HG02642 (cell line): ENCODE data around the gene EEPD1.

Experiments
- ATAC-seq: cut with Tn5 transposase; IDR thresholded peaks from one replicate; pipeline ENCODE4 v1.9.1; 2021; ENCODE audit warnings: mild to moderate bottlenecking; ENCODE audit not compliant: unreplicated experiment, poor library complexity

The EEPD1 gene

GRCh38 chr7:36188266-36188665 lies 35.2 kb downstream of the EEPD1 start:
- no peak for ATAC-seq

GRCh38 chr7:36188906-36189305 lies 35.9 kb downstream of the EEPD1 start:
- no peak for ATAC-seq

DNA sequence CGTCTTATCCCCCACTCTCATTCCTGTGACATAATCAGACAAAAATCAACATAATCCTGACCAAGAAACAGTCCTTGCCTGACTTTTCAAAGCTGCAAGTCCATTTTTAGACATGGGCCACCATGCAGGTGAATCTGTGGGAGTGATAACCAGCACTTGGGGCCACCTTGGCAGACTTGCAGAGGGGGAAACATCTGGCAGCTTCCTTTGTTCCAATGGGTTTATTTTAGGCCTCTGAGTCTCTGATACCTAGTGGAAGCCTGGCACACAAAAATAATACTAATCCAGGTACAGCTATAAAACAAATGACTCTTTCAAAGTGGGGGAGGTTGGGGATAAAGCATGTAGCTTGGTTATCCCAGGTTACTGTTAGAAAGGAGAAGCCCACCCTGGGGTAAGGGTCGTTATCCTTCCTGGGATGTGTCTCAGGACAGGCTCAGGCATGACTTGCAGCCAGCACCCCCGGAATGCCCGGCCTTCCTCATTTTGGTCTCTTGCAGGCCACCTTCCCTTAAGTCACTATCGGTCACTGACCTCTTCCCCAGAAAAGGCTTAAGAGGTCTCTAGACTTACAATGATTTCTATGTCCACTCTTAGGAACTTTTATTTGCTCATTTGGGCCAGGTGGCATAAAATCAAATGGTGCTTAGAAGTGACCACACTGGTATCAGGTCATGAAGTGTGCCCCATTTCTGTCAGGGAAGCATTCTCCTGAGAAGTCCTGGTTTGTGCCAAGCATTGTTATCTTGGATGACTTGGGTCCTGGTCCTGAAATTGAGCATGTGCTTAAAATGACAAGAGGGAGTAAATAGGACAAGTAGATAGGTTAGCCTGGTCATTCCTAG lies 37.6 kb downstream of the EEPD1 start:
- ATAC-seq = no peak

DNA sequence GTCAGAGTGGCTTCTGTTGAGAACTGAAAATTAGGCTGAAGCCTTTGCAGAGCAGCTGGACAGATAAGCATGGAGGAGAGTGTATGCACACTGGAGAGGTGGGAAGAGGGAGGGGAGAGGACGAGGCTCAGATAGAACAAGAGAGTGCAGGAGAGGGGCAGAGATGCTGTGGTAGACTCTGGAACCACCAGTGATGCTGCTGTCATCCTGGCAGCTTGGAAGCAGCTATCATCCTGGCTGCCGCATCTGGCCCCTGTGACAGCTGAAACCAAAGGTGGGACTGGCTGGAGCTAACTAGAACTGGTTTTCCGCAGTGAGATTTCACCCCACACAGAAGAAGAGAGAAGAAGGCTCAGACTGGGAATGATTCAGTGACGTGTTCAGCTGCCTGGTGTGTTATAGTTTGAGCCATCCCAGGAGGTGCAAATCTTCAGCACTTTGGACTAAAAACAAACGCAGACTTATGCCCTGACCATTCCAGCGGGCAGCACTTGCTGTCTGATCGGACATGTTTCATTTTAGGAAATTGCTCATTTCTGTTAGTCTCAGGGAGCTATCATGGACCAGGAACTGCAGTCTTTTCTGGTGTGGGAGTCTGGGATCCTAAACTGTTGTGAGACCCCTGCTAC lies 38.4 kb downstream of the EEPD1 start:
- ATAC-seq = peak; percentile 12

- peak; percentile 49 for ATAC-seq
These were observed 39.2 kb downstream of the EEPD1 start for GRCh38 chr7:36192053-36192824.

GRCh38 chr7:36192877-36193276 lies 39.8 kb downstream of the EEPD1 start:
- ATAC-seq = no peak

GRCh38 chr7:36198854-36199266 lies 45.8 kb downstream of the EEPD1 start:
- ATAC-seq = no peak

- ATAC-seq = no peak
These were observed 46.3 kb downstream of the EEPD1 start for GRCh38 chr7:36199329-36199728.

- no peak for ATAC-seq
These were observed 48.2 kb downstream of the EEPD1 start for GRCh38 chr7:36201122-36201723.

DNA sequence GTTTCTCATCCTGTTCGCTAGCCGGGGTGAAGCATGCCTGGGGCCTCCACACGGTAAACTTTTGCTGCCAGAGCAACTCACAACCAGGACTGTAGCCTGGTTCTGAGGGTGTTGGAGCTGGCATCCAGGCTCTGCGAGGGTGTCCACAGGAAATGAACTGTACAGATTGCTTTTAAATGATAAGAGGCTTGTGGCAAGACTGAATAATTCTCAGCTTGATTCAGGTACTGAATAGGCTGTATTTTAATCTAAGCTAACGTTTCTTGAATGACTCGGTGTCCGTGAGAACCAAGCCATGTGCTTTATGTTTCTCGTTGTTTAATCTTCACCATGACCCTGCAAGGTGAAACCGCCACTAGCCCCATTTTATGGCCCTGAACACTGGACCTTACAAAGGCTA lies 49.3 kb downstream of the EEPD1 start:
- ATAC-seq = no peak

- no peak for ATAC-seq
These were observed 50.2 kb downstream of the EEPD1 start for GRCh38 chr7:36203071-36203790.

- ATAC-seq = no peak
These were observed 51.1 kb downstream of the EEPD1 start for GRCh38 chr7:36204044-36204663.

- ATAC-seq = no peak
These were observed 52.0 kb downstream of the EEPD1 start for GRCh38 chr7:36204929-36205635.

GRCh38 chr7:36205803-36206202 lies 52.7 kb downstream of the EEPD1 start:
- ATAC-seq = no peak

- no peak for ATAC-seq
These were observed 54.6 kb downstream of the EEPD1 start for GRCh38 chr7:36207451-36208291.

- no peak for ATAC-seq
These were observed 55.4 kb downstream of the EEPD1 start for GRCh38 chr7:36208426-36208825.

DNA sequence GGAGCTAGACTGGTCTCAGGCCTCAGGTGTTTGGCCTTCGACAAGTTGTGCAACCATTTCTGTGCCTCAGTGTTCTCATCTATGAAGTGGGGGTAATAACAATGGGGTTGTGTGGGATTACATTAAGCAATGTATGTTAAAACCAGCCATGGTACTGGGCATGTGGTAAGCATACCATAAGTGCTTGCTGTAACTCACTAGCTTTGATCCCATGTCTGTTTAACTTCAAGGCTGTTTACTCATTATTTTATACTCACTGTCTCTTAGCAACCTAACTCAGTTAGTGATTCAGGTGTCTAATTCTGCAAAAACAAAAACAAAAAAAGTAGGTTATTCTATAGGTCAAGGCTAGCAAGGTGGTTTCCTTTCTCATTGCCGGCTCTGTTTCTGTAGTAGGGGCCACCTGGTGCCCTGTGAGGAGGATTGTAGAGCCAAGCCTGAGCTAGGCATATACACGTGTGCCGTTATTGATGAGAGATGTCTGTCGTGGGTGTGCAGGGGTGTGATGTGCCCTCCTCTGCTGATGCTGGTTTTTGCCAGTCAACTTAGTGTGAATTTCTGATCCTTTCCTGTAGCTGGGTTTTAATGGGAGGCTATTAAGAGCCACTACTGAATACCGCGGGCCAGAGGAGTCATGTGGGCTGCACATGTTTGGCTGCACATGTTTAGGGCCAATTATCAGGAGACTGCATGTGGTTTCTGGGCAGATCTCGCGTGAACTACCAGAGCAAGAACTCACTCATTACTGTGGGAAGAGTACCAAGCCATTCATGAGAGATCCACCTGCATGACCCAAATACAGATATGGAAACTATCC lies 56.2 kb downstream of the EEPD1 start:
- no peak for ATAC-seq
